HG02623 (cell line): ENCODE results near the gene FLAD1.

ENCODE experiments used
- ATAC-seq: cut with Tn5 transposase; IDR thresholded peaks from one replicate; pipeline ENCODE4 v1.9.1; 2021; ENCODE audit warnings: moderate library complexity; ENCODE audit not compliant: unreplicated experiment

Gene FLAD1

DNA sequence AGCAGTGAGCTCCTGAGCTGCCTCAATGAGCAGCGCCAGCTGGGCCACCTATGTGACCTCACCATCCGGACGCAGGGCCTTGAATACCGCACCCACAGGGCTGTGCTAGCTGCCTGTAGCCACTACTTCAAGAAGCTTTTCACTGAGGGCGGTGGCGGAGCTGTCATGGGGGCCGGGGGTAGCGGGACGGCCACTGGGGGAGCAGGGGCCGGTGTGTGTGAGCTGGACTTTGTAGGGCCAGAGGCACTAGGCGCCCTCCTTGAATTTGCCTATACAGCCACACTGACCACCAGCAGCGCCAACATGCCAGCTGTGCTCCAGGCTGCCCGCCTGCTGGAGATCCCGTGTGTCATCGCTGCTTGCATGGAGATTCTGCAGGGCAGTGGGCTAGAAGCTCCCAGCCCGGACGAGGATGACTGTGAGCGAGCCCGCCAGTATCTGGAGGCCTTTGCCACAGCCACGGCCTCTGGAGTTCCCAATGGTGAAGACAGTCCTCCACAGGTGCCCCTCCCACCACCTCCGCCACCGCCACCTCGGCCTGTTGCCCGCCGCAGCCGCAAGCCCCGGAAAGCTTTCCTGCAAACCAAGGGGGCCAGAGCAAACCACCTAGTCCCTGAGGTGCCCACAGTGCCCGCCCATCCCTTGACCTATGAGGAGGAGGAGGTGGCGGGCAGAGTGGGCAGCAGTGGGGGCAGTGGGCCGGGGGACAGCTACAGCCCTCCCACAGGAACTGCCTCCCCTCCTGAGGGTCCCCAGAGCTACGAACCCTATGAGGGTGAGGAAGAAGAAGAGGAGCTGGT is 31.8 kb downstream of the FLAD1 start:
- no peak for ATAC-seq

DNA sequence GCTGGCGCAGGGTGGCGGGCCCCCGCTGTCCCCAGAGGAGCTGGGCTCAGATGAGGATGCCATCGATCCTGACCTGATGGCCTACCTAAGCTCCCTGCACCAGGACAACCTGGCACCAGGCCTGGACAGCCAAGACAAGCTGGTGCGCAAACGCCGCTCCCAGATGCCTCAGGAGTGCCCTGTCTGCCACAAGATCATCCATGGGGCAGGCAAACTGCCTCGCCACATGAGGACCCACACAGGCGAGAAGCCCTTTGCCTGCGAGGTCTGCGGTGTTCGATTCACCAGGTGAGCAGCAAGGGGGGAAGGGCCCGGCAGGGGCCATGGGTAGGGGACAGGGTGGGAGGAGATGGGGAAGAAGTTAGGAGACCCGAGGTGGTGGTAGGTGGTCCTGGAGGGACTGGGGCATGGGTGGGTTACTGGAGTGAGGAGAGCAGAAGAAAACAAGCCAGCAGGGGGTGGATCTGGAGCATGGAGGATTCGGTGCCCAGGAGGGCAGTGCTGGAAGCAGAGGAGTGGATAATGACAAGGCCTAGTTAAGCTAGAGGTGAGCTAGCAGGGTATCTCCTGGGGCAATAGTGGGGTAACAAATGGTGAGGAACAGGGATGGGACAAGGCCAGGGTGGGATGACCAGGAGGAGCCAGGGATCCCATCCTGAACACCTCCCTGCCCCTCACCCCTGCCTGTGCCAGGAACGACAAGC is 32.5 kb downstream of the FLAD1 start:
- ATAC-seq: no peak

GRCh38 chr1:155016231-155016831 is 33.2 kb downstream of the FLAD1 start:
- ATAC-seq: no peak

DNA sequence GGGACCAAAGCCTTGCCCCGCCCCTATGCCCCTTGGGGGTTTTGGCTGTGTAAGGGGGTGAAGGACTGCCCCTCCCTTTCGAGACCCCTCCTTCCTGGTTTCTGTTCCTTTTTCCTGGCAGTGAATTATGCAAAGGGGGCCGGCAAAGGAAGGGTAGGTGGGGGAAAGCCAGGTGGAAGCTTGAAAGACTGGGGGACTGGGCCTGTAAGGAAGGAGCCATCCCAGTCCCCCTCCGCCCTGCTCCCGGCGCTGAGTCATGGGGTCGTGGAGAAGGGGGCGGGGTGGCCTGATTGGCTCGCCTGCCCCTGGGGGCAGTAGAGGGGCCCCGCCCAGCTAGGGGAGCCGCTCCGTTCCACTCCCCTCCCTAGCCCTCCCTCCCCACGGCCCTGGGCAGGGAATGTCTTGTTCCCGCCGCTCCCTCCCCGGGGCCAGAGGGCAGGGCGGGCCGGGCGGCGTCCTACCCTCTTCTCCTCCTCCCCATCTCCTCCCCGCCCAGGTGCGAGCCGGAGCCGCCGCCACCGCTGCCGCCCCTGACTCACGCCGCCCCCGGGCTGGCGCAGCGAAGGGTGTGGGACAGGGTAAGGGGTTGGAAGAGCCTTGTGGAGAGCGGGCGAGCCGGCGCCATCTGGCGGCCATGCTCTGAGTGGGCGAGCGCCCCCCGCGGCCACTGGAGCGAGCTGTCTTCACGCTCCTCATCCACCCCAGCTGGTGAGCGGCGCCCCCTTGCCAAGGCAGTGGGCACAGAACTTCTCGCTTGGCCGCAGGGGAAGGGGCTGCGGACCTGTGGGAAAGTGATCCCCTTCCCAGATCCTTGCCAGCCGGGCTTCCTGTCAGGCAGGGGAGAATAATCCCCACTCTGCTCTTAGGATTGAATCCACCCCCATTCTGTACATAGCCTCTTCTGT is 34.1 kb downstream of the FLAD1 start:
- ATAC-seq: peak; percentile 81

DNA sequence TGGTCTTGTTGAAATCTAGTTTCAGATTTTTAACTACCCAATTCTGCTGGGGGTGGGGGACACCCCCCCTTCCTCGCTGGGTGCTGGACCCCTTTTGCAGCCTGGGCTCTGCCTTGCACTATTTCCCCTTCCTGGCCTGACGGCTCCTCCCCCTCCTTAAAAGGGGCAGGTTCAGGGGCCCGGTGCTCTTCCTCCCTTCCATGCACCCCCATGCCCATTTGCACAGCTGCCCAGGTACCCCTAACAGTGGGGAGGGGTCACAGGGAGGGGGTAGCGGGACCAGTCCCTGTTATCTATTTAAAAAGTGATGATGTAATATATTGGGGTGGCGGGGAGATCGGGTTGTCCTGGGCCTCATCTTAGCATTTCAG is 34.8 kb downstream of the FLAD1 start:
- no peak for ATAC-seq

DNA sequence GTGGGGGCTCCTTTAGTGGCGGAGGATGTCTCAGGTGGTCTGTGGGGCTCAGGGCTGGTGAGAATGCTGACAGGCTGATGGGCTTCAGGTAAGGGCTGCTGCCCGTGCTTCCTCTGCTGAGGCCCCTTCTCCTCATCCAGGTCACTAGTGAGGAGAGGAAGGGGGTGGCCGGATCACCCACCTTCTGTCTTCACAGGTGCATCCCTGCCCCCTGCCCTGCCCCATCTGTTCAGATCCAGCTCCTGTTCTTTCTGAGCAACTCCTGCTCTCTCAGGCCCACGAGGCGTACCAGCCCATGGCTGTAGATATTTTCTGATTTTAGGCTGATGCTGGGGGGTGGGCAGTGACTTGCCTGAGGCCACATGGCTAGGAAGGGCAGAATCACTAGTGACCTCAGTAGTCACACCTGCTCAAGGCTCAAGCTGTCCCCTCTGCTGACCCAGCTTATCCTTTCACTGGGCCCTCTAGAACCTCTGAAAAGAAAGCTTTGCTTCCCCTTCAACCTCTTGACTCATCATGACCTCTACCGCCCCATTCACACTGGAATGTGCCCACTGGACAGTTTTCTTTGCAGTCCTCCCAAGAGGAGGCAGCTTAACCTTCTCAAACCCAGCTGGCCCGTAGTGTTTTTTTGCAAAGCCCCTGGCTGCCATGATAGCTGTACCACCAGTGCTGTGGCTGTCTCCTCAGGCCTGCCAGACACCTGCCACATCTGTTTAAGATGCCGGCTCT is 35.6 kb downstream of the FLAD1 start:
- ATAC-seq: no peak

- ATAC-seq: no peak
Measured at GRCh38 chr1:155019377-155020245, 36.5 kb downstream of the FLAD1 start.

DNA sequence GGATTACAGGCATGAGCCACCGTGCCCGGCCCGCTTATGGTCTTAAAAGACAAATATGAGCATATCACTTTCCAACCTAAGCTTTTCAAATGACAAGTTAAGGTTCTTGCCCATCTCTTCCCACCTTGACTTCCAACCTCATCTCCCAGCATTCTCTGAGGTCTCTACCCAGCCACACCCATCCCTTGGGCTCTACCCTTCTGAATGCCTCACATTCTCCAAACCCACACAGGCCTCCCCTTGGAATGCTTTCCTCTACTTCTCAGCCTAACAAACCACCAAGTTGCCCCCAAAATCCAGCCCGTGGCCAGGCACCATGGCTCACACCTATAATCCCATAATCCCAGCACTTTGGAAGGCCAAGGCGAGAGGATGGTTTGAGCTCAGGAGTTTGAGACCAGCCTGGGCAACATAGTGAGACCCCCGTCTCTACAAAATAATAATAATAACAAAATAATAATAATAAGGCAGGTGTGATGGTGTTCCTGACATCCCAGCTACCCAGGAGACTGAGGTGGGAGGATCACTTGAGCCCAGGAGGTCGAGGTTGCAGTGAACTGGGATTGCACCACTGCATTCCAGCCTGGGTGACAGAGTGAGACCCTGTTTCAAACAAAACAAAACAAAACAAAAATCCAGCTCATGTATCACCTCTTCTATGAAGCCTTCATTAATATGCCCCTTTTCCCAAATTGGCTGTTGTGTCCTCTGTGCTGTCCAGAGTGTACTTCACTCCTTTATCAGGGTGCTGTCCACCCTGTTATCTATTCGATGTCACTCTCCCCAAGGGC is 39.2 kb downstream of the FLAD1 start:
- ATAC-seq: no peak

- ATAC-seq: no peak
Measured at GRCh38 chr1:155022927-155023236, 39.7 kb downstream of the FLAD1 start.

DNA sequence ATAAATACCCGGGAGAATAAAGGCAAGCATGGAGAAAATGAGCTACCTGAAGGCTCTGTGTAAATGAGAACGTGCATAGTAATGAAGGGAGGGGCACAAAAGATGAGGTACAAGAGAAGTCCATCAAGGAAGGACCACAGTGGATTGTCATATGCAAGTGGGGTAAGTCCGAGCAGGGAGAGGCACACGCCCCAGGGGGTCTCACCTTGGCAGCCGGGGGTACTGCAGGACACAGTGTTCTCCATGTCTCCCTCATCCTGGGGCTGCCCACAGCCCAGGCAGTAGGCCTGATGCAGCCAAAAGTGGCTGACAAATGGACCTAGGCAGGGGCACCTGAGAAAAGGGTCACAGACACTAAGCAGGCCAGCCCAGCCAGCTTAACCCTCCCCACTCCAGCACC is 40.5 kb downstream of the FLAD1 start:
- ATAC-seq: no peak

GRCh38 chr1:155024315-155024714 is 41.2 kb downstream of the FLAD1 start:
- no peak for ATAC-seq

DNA sequence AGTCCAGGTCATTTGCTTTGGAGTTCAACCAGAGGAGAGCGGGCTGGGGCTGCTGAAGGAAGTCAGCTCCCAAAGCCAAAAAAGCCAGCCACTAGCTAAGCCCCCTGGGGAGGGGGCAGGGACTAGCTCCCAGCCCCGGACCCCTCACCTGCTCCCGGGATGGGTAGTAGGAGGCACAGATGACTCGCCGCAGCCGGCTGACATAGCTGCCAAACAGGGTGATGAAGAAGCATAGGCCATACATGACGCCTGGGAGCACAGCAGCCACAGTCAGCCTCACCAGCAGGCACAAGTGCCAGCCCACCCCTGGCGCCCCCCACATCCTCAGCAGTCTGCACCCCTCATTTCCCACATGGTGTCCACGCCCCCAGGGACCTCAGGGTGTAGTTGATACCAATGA is 43.0 kb downstream of the FLAD1 start:
- ATAC-seq: no peak

GRCh38 chr1:155026588-155026987 is 43.4 kb downstream of the FLAD1 start:
- ATAC-seq: no peak

GRCh38 chr1:155029513-155030242 is 46.5 kb downstream of the FLAD1 start:
- ATAC-seq: no peak

DNA sequence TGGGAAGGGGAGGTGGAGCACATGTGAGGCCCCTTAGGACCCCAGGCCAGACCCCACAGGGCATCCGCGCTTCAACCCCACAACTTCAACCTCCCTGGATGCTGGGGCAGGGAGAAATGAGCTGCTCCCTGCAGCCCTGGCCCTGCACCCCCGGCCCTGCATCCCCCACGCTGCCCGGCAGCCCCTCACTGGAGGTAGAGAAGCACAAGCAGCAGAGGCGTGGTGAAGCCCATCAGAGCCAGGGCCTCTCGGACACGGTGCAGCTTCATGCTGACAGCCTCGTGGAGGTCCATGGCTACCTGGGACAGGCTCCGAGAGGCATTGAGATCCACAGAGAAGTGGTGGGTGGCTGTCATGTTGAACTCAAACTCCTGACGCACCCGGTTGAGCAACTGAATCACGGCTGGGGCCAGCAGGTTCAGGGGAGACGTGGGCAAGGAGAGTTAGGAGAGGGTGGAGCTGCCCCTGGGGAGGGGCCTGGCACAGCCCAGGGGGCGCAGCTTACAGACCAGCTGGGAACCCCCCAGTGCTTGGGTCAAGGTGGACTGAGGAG is 47.2 kb downstream of the FLAD1 start:
- no peak for ATAC-seq

GRCh38 chr1:155030899-155031298 is 47.8 kb downstream of the FLAD1 start:
- ATAC-seq: no peak

GRCh38 chr1:155032886-155033285 is 49.7 kb downstream of the FLAD1 start:
- no peak for ATAC-seq

GRCh38 chr1:155033524-155033923 is 50.4 kb downstream of the FLAD1 start, which contains the start of the genes DCST1 and DCST2:
TSS of gene DCST1 (plus strand) at chr1:155033824. CDS start at chr1:155034037, 213 bp downstream.
TSS of gene DCST2 (minus strand) at chr1:155033781. CDS start at chr1:155033701, 80 bp downstream.
- ATAC-seq: no peak
